HCT116 (cell line): ENCODE data around the gene PDE1C.

ENCODE experiments used
- CBX3 ChIP-seq: IDR thresholded peaks from 2 replicates; pipeline ENCODE4 v1.6.1; 2012; ENCODE audit warnings: low read depth
- CEBPB ChIP-seq: IDR thresholded peaks from 2 replicates; pipeline ENCODE4 v1.6.1; 2012; ENCODE audit warnings: low read depth
- CTCF ChIP-seq, 3 experiments: fragments of 200-600 bp in 1 of 3; sonication (generic) in 1 of 3; IDR thresholded peaks in 2 of 3; conservative IDR thresholded peaks in 1 of 3; 2 replicates each; pipeline ENCODE4 v1.5.1; 2012 to 2017; ENCODE audit warnings: low read depth in 2 of 3, low read length in 2 of 3, antibody characterized with exemption in 1 of 3, borderline replicate concordance in 1 of 3, control low read depth in 1 of 3, mild to moderate bottlenecking in 1 of 3, mixed read lengths in 1 of 3, mixed run types in 1 of 3, moderate library complexity in 1 of 3; ENCODE audit not compliant: insufficient read depth in 1 of 3
- EGR1 ChIP-seq: IDR thresholded peaks from 2 replicates; pipeline ENCODE4 v1.6.1; 2012; ENCODE audit warnings: low read depth
- EZH2 ChIP-seq: fragments of 200-600 bp; sonication (generic); IDR thresholded peaks from 2 replicates; pipeline ENCODE4 v1.6.1; 2017; ENCODE audit warnings: antibody characterized with exemption, mixed run types
- EZH2phosphoT487 ChIP-seq: fragments of 200-600 bp; IDR thresholded peaks from 2 replicates; pipeline ENCODE4 v1.6.1; 2018; ENCODE audit warnings: antibody characterized with exemption, borderline replicate concordance
- JUND ChIP-seq: IDR thresholded peaks from 2 replicates; pipeline ENCODE4 v1.6.1; 2012
- MAX ChIP-seq: IDR thresholded peaks from 2 replicates; pipeline ENCODE4 v1.6.1; 2012
- POLR2A ChIP-seq: IDR thresholded peaks from 2 replicates; pipeline ENCODE4 v1.7.0; 2011; ENCODE audit warnings: borderline replicate concordance; ENCODE audit not compliant: insufficient read depth, insufficient read length; ENCODE audit errors: extremely low read depth
- POLR2AphosphoS5 ChIP-seq: IDR thresholded peaks from 2 replicates; pipeline ENCODE4 v1.6.1; 2011; ENCODE audit warnings: mild to moderate bottlenecking, low read depth, low read length, moderate library complexity
- SP1 ChIP-seq: IDR thresholded peaks from 2 replicates; pipeline ENCODE4 v1.6.1; 2012; ENCODE audit warnings: low read depth
- TCF7L2 ChIP-seq: IDR thresholded peaks from 2 replicates; pipeline ENCODE4 v1.7.0; 2011; ENCODE audit warnings: borderline replicate concordance, inconsistent platforms; ENCODE audit not compliant: insufficient read depth, insufficient read length; ENCODE audit errors: extremely low read depth
- ZFX ChIP-seq: fragments of 450-650 bp; IDR thresholded peaks from 2 replicates; pipeline ENCODE4 v1.6.1; 2017
- ZNF274 ChIP-seq: fragments of 200-500 bp; sonication (Bioruptor generic); IDR thresholded peaks from 2 replicates; pipeline ENCODE4 v1.6.1; 2014; ENCODE audit warnings: mild to moderate bottlenecking, low read depth, low read length, inconsistent platforms

GRCh38 chr7:32115831-32116230 lies 45.6 kb upstream of the PDE1C start:
- no peak for TF ChIP-seq MAX
- TF ChIP-seq EZH2phosphoT487: no peak
- TF ChIP-seq EGR1: no peak
- TF ChIP-seq CTCF (IDR thresholded peaks at IDR 0.05 in 2 of 3, conservative IDR thresholded peaks at IDR 0.05 in 1 of 3; ENCODE audit: borderline replicate concordance in 1 of 3, insufficient read depth in 1 of 3, low read depth in 2 of 3, low read length in 2 of 3): no peak
- no peak for TF ChIP-seq EZH2
- TF ChIP-seq TCF7L2: no peak
- no peak for TF ChIP-seq ZFX
- TF ChIP-seq SP1: no peak
- no peak for TF ChIP-seq CBX3
- no peak for TF ChIP-seq JUND
- TF ChIP-seq ZNF274: no peak
- TF ChIP-seq POLR2A: no peak
- no peak for TF ChIP-seq CEBPB
- TF ChIP-seq POLR2AphosphoS5: no peak
